ENCODE results near the gene EFCAB12. TPM values are rescaled to one million over a fixed set of nuclear protein-coding genes. Genes with fewer than 3 reads are reported as not detected.
A peak's percentile ranks its signal among the peaks of the same experiment; 100 is the strongest.

Gene EFCAB12
- total and polyA plus RNA-seq, 2 of the 13 experiments (the other 11 are each of a cell fraction or from before 2014, with no cell fraction given) = 0.31 to 2.4 TPM

DNA sequence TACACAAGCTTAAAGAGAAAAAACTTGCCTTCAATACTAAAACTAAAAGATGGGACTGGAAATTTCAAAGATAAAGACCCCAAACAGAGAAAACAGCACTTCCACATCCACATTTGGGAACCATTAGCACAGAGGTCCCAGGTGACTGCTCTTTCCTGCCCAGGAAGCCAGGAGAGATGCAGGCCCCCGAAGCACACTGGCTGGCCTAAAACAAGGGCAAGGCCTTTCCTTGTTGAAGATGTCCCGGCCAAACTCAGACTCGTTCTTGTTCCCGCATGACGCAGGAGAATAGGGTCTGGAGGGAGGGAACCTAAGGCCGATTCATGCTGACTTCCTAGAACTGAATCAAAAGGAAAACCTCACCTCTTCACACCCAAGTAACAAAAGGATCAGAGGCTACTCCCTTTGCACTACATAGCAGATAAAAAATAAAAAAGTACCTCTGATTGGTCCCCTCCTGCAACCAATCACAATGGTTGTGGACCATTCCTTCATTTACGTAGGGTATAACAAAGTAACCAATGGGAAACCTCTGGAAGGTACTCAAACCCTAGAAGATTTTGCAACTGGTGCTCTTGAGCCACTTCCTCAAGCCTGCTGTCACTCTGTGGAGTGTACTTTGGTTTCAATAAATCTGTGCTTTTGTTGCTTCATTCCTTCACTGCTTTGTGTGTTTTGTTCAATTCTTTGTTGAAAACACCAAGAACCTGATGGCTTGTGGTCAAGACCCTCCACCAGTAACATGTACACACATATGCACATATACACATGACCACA, 48.7 kb downstream of the EFCAB12 start:
- Histone ChIP-seq H3K9me3 (ENCODE audit: low read length) (0 out of 2 replicates have a peak, but pooled peaks cover 11% of the 10 kb centered on the region), H3K36me3 (replicated peaks in 1 of 2; ENCODE audit: control insufficient read depth in 1 of 2, insufficient read depth in 2 of 2, low read length in 2 of 2) (no peaks in the 10 kb centered on the region), H3K4me1 (ENCODE audit: insufficient read depth, low read length) (peaks cover 33% of the 10 kb centered on the region), H3K79me2 (ENCODE audit: insufficient read depth, low read length) (no peaks in the 10 kb centered on the region), H2AFZ (ENCODE audit: low read length) (no peak overlapping the region), H3K4me2 (ENCODE audit: low read depth, low read length) (peak overlapping the region; percentile 67), H3K27me3 (ENCODE audit: control insufficient read depth in 1 of 2, insufficient read depth in 2 of 2, low read length in 2 of 2) (no peaks in the 10 kb centered on the region), H3K4me3 (replicated peaks in 1 of 3; ENCODE audit: insufficient read depth in 1 of 3, low read depth in 2 of 3, low read length in 3 of 3) (no peak overlapping the region), H3K9ac (ENCODE audit: insufficient read depth, low read depth, low read length) (no peak overlapping the region), H3K27ac (ENCODE audit: extremely low read length, insufficient read depth, low read length) (no peak overlapping the region), H4K20me1 (ENCODE audit: insufficient read depth, low read length) (no peaks in the 10 kb centered on the region)
- TF ChIP-seq ZNF550 (CRISPR knock-in tag; IDR thresholded peaks at IDR 0.05; ENCODE audit: borderline replicate concordance) = no peak
- peak; percentile 99 for TF ChIP-seq ZNF20 (CRISPR knock-in tag; IDR thresholded peaks at IDR 0.05)
- 94% methylated on average over 7 of the region's 7 CpGs for WGBS (ENCODE audit: low lambda C conversion rate)
- DNase-seq (ENCODE audit: low spot score) (no peak), ATAC-seq (no peak), FAIRE-seq (no peak)
- ChIA-PET POLR2A (interaction anchor here (1.3 to 1.7 kb wide), 3 partner anchors 8 to 60 kb away, joined by 5 to 6 read pairs (median 5); partner anchors contain the start of genes IFT122 and MBD4), CTCF (ENCODE audit: low intra/inter-chr PET ratio, low total read pairs) (no interaction called here)
- in situ Hi-C loops (cut with HindIII; ENCODE audit: extremely low pct_ligation_motif_present, low pct_unique_long_range_greater_than_20kb) = no loop called here
- BruUV-seq (replicated peaks) = no TSS peak
- intact Hi-C loops (cut with micrococcal nuclease; ENCODE audit: unreplicated experiment) = loop anchor here (5.0 to 10.0 kb wide), 2 partner anchors 245 to 448 kb away; no protein-coding TSS in a partner anchor

GRCh38 chr3:129378949-129379348, 49.5 kb downstream of the EFCAB12 start:
- ATAC-seq = peak; percentile 55
- Histone ChIP-seq H3K36me3 (replicated peaks in 1 of 2; ENCODE audit: control insufficient read depth in 1 of 2, insufficient read depth in 2 of 2, low read length in 2 of 2) (no peaks in the 10 kb centered on the region), H3K4me2 (ENCODE audit: low read depth, low read length) (peak overlapping the region; percentile 67), H3K9ac (ENCODE audit: insufficient read depth, low read depth, low read length) (peak overlapping the region; percentile 38), H3K79me2 (ENCODE audit: insufficient read depth, low read length) (no peaks in the 10 kb centered on the region), H3K27ac (ENCODE audit: extremely low read length, insufficient read depth, low read length) (peak overlapping the region; percentile 31), H2AFZ (ENCODE audit: low read length) (no peak overlapping the region), H3K4me1 (ENCODE audit: insufficient read depth, low read length) (peaks cover 35% of the 10 kb centered on the region), H3K4me3 (replicated peaks in 1 of 3; ENCODE audit: insufficient read depth in 1 of 3, low read depth in 2 of 3, low read length in 3 of 3) (peak overlapping the region in 1 of 3 experiments; percentile 27; a peak in 1 of 6 replicates), H3K27me3 (ENCODE audit: control insufficient read depth in 1 of 2, insufficient read depth in 2 of 2, low read length in 2 of 2) (no peaks in the 10 kb centered on the region), H4K20me1 (ENCODE audit: insufficient read depth, low read length) (no peaks in the 10 kb centered on the region), H3K9me3 (ENCODE audit: low read length) (0 out of 2 replicates have a peak, but pooled peaks cover 11% of the 10 kb centered on the region)
- peak; percentile 67 for DNase-seq (ENCODE audit: low spot score)
- intact Hi-C loops (cut with micrococcal nuclease; ENCODE audit: unreplicated experiment) = no loop called here
- peak; percentile 72 for FAIRE-seq
- ChIA-PET POLR2A (interaction anchor here (1.3 to 1.7 kb wide), 3 partner anchors 8 to 61 kb away, joined by 5 to 6 read pairs (median 5); partner anchors contain the start of genes IFT122 and MBD4), CTCF (ENCODE audit: low intra/inter-chr PET ratio, low total read pairs) (no interaction called here)
- 20% methylated on average over 1 of the region's 1 CpG for WGBS (ENCODE audit: low lambda C conversion rate)
- in situ Hi-C loops (cut with HindIII; ENCODE audit: extremely low pct_ligation_motif_present, low pct_unique_long_range_greater_than_20kb) = no loop called here
- no TSS peak for BruUV-seq (replicated peaks)
- TF ChIP-seq ZNF496 (CRISPR knock-in tag; IDR thresholded peaks at IDR 0.05; ENCODE audit: insufficient replicate concordance) (no peak), TCF12 (IDR thresholded peaks at IDR 0.05) (no peak), TCF12 (CRISPR knock-in tag; IDR thresholded peaks at IDR 0.05) (no peak), MED1 (CRISPR knock-in tag; IDR thresholded peaks at IDR 0.05) (0 out of 2 replicates have a peak, but pooled peaks have one; percentile 21), ZNF556 (CRISPR knock-in tag; IDR thresholded peaks at IDR 0.05; ENCODE audit: borderline replicate concordance) (no peak), MTF1 (CRISPR knock-in tag; IDR thresholded peaks at IDR 0.05) (no peak), ZNF33A (CRISPR knock-in tag; IDR thresholded peaks at IDR 0.05; ENCODE audit: borderline replicate concordance) (no peak), ZNF275 (CRISPR knock-in tag; IDR thresholded peaks at IDR 0.05; ENCODE audit: borderline replicate concordance) (no peak), NFIC (IDR thresholded peaks at IDR 0.05; ENCODE audit: low read length) (no peak), AGO2 (optimal IDR thresholded peaks at IDR 0.05; ENCODE audit: low read depth, low read length) (no peak), NR2C2 (CRISPR knock-in tag; IDR thresholded peaks at IDR 0.05; ENCODE audit: borderline replicate concordance) (peak; percentile 90)
- TF ChIP-seq, protein P1, sequence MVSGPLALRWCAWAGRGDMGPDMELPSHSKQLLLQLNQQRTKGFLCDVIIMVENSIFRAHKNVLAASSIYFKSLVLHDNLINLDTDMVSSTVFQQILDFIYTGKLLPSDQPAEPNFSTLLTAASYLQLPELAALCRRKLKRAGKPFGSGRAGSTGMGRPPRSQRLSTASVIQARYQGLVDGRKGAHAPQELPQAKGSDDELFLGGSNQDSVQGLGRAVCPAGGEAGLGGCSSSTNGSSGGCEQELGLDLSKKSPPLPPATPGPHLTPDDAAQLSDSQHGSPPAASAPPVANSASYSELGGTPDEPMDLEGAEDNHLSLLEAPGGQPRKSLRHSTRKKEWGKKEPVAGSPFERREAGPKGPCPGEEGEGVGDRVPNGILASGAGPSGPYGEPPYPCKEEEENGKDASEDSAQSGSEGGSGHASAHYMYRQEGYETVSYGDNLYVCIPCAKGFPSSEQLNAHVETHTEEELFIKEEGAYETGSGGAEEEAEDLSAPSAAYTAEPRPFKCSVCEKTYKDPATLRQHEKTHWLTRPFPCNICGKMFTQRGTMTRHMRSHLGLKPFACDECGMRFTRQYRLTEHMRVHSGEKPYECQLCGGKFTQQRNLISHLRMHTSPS (CRISPR knock-in tag; IDR thresholded peaks at IDR 0.05; ENCODE audit: low read depth) = 0 out of 2 replicates have a peak, but pooled peaks have one; percentile 10

Data from HepG2 (cell line).